ENCODE measurements around the gene EIF2S2.
A peak's percentile ranks its signal among the peaks of the same experiment; 100 is the strongest.

The EIF2S2 gene

DNA sequence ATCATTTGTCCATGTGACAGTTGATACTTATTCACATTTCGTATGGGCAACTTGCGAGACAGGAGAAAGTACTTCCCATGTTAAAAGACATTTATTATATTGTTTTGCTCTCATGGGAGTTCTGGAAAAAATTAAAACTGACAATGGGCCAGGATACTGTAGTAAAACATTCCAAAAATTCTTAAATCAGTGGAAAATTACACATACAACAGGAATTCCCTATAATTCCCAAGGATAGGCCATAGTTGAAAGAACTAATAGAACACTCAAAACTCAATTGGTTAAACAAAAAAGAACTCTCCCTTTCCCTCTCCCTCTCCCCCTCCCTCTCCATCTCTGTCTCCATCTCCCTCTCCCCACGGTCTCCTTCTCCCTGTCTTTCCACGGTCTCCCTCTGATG is 19.4 kb upstream of the EIF2S2 start:
- Mint-ChIP-seq H3K4me1 (ENCODE audit: low read depth) (peaks cover 4% of the 10 kb centered on the region), H3K27ac (no peak overlapping the region), H3K36me3 (ENCODE audit: low read depth) (no peaks in the 10 kb centered on the region), H3K27me3 (ENCODE audit: low read depth) (peaks cover 33% of the 10 kb centered on the region), H3K9me3 (no peaks in the 10 kb centered on the region), H3K4me3 (no peak overlapping the region)

- Mint-ChIP-seq H3K9me3 (no peaks in the 10 kb centered on the region), H3K4me1 (ENCODE audit: low read depth) (peaks cover 7% of the 10 kb centered on the region), H3K27me3 (ENCODE audit: low read depth) (peaks cover 27% of the 10 kb centered on the region), H3K4me3 (peak overlapping the region; percentile 11), H3K36me3 (ENCODE audit: low read depth) (no peaks in the 10 kb centered on the region), H3K27ac (no peak overlapping the region)
Observed at GRCh38 chr20:34129518-34130162, 17.6 kb upstream of the EIF2S2 start.

DNA sequence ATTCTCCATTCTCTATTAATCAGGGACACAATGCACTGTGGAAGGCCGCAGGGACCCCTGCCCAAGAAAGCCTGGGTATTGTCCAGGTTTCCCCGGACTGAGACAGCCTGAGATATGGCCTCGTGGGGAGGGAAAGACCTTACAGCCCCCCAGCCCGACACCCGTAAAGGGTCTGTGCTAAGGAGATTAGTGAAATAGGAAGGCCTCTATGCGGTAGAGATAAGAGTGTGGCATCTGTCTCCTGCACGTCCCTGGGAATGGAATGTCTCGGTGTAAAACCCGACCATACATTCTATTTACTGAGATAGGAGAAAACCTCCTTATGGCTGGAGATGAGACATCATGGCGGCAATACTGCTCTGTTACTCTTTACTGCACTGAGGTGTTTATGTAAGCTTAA is 15.7 kb upstream of the EIF2S2 start:
- Mint-ChIP-seq H3K4me1 (ENCODE audit: low read depth) (peaks cover 12% of the 10 kb centered on the region), H3K27ac (no peak overlapping the region), H3K9me3 (no peaks in the 10 kb centered on the region), H3K4me3 (no peak overlapping the region), H3K27me3 (ENCODE audit: low read depth) (peaks cover 27% of the 10 kb centered on the region), H3K36me3 (ENCODE audit: low read depth) (no peaks in the 10 kb centered on the region)

DNA sequence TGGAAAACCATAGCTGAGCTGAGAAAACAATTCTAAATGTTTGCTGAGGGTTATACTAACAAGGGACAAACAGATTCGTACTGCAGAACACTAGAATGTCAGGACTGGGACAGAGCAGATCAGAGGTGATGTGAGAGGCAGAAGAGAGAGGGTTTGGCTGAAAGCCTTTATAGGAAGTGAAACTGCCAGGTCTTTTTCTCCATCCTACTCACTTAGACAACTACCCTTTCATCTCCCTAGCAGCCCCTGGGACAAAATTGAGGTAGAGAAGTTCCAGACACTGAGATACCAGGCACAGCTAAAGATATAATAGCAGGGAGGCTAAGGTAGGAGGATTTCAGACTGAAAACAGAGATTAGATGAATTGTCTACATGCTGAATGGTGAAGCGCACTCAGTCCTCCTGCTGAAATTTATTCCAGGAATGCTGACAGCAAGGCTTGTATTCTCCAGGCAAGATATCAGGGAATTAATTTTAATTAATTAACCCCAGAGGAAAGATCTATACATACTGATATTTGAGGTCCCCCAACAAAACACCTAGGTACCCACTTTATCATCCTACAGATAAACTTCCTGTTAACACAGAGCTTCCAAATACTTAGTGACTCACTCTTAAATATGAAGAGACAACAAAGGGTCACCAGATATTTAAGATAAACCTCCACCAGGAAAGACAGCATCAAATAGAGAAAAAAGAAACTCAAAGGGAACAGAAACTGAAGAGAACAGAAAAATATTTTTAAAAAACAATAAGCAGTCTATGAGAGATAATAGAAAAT is 12.6 kb upstream of the EIF2S2 start:
- no peak overlapping the region for H3K27ac Mint-ChIP-seq
- peaks cover 23% of the 10 kb centered on the region for H3K27me3 Mint-ChIP-seq (ENCODE audit: low read depth)
- peaks cover 15% of the 10 kb centered on the region for H3K4me1 Mint-ChIP-seq (ENCODE audit: low read depth)
- H3K36me3 Mint-ChIP-seq (ENCODE audit: low read depth), result no peaks in the 10 kb centered on the region
- no peak overlapping the region for H3K4me3 Mint-ChIP-seq
- no peaks in the 10 kb centered on the region for H3K9me3 Mint-ChIP-seq

- Mint-ChIP-seq H3K4me1 (ENCODE audit: low read depth) (peaks cover 11% of the 10 kb centered on the region), H3K9me3 (no peaks in the 10 kb centered on the region), H3K4me3 (no peak overlapping the region), H3K36me3 (ENCODE audit: low read depth) (no peaks in the 10 kb centered on the region), H3K27me3 (ENCODE audit: low read depth) (peaks cover 27% of the 10 kb centered on the region), H3K27ac (no peak overlapping the region)
Observed at GRCh38 chr20:34123309-34123708, 11.3 kb upstream of the EIF2S2 start.

DNA sequence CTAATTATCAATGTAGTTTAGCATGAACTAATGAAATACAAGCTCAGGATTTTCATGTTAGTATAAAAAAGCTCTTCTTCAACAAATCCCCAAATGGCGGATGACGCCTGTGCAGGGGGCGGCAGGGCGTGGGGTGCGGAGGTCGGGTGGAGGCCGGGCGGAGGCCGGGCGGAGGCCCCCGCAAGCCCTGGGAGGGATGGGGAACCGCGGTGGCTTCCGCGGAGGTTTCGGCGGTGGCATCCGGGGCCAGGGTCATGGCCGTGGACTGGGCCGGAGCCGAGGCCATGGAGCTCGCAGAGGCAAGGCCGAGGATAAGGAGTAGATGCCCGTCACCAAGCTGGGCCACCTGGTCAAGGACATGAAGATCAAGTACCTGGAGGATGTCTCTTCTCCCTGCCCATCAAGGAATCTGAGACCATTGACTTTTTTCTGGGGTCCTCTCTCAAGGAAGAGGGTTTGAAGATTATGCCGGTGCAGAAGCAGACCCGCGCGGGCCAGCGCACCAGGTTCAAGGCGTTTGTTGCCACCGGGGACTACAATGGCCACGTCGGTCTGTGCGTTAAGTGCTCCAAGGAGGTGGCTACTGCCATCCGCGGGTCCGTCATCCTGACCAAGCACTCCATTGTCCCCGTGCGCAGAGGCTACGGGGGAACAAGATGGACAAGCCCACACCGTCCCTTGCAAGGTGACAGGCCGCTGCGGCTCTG is 10.4 kb upstream of the EIF2S2 start:
- Mint-ChIP-seq H3K27ac (no peak overlapping the region), H3K36me3 (ENCODE audit: low read depth) (no peaks in the 10 kb centered on the region), H3K27me3 (ENCODE audit: low read depth) (peaks cover 24% of the 10 kb centered on the region), H3K9me3 (no peaks in the 10 kb centered on the region), H3K4me1 (ENCODE audit: low read depth) (peaks cover 11% of the 10 kb centered on the region), H3K4me3 (no peak overlapping the region)

DNA sequence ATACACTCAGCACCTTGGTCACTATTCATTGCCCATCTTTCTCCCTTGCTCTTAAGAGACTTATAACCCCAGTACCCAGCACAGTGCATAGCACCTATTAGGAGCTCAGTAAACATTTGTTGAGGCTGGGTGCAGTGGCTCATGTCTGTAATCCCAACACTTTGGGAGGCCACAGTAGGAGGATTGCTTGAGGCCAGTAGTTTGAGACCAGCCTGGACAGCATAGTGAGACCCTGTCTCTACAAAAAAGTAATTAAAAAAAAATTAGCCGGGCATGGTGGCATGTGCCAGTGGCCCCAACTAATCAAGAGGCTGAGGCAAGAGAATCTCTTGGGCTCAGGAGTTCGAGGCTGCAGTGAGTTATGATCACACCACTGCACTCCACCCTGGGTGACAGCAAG is 8.2 kb upstream of the EIF2S2 start:
- Mint-ChIP-seq H3K27me3 (ENCODE audit: low read depth) (peaks cover 17% of the 10 kb centered on the region), H3K4me1 (ENCODE audit: low read depth) (peaks cover 11% of the 10 kb centered on the region), H3K36me3 (ENCODE audit: low read depth) (no peaks in the 10 kb centered on the region), H3K4me3 (no peak overlapping the region), H3K9me3 (no peaks in the 10 kb centered on the region), H3K27ac (no peak overlapping the region)

DNA sequence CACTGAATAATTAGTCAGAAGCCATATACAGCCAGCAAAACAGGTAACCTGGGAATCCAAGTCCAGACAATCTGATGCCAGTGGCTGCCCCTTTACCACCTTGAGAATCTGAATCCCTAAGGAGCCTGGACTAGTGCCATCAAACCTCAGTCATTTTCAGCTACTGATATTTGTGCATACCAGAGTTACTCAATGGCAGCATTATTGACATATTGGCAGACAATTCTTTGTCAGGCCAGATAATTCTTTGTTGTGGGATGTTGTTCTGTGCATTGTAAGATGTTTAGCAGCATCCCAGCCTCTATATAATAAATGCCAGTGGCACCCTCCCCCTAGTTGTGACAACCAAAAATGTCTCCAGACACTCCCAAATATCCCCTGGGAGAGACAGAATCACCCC is 3.2 kb upstream of the EIF2S2 start:
- peaks cover 16% of the 10 kb centered on the region for H3K27me3 Mint-ChIP-seq (ENCODE audit: low read depth)
- no peak overlapping the region for H3K27ac Mint-ChIP-seq
- peaks cover 10% of the 10 kb centered on the region for H3K36me3 Mint-ChIP-seq (ENCODE audit: low read depth)
- H3K9me3 Mint-ChIP-seq, result no peaks in the 10 kb centered on the region
- no peak overlapping the region for H3K4me3 Mint-ChIP-seq
- H3K4me1 Mint-ChIP-seq (ENCODE audit: low read depth), result peaks cover 13% of the 10 kb centered on the region

DNA sequence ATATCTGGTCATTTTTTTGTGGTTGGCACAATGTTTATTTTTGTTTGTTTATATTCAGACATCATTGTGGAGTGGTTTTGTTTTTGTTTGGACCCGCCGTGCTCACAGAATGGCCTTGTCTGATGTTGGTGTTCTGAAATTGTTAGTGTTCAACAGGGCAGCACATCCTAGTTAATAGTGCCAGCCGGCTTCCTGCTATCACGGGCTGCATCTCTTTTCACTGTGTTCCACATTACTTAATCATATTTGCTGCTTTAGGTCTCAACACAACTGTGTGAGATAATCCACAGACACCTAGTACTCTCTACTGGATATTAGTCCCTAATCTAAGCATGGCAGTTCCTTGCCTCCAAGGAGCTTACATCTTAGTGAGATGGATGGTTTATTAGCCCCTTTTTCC is 2.8 kb upstream of the EIF2S2 start:
- peaks cover 12% of the 10 kb centered on the region for H3K36me3 Mint-ChIP-seq (ENCODE audit: low read depth)
- no peak overlapping the region for H3K4me3 Mint-ChIP-seq
- no peak overlapping the region for H3K27ac Mint-ChIP-seq
- peaks cover 14% of the 10 kb centered on the region for H3K4me1 Mint-ChIP-seq (ENCODE audit: low read depth)
- no peaks in the 10 kb centered on the region for H3K9me3 Mint-ChIP-seq
- peaks cover 16% of the 10 kb centered on the region for H3K27me3 Mint-ChIP-seq (ENCODE audit: low read depth)

DNA sequence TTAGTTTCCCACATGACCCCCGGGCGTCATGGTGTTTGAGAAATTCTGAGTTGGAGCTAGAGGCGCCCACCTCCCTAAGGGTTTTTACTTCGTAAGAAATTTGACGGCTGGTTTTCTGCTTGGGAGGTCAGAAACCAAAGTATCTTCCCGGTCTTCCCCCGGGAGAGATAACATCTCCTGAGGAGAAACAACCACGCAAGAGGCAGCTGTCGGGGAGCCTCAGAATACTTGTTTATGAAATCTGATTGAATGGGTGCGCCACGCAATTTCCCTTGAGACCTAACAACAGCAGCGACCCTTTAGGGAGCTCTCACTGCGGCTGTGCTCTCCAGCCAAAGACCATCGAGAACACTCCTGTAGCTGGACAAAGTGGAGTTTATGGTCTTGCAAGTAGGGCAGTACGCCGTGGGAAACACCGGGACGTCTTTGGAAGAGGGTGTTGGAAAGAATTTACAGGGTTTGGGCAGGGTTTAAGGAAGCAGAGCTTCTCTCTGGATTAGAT is 608 bp upstream of the EIF2S2 start:
- peak overlapping the region; percentile 98 for H3K27ac Mint-ChIP-seq
- no peaks in the 10 kb centered on the region for H3K9me3 Mint-ChIP-seq
- peaks cover 7% of the 10 kb centered on the region for H3K27me3 Mint-ChIP-seq (ENCODE audit: low read depth)
- H3K4me3 Mint-ChIP-seq, result peak overlapping the region; percentile 96
- peaks cover 30% of the 10 kb centered on the region for H3K4me1 Mint-ChIP-seq (ENCODE audit: low read depth)
- H3K36me3 Mint-ChIP-seq (ENCODE audit: low read depth), result peaks cover 24% of the 10 kb centered on the region

- H3K4me1 Mint-ChIP-seq (ENCODE audit: low read depth), result peaks cover 40% of the 10 kb centered on the region
- peaks cover 29% of the 10 kb centered on the region for H3K36me3 Mint-ChIP-seq (ENCODE audit: low read depth)
- no peaks in the 10 kb centered on the region for H3K9me3 Mint-ChIP-seq
- peak overlapping the region; percentile 87 for H3K27ac Mint-ChIP-seq
- peaks cover 3% of the 10 kb centered on the region for H3K27me3 Mint-ChIP-seq (ENCODE audit: low read depth)
- peak overlapping the region; percentile 96 for H3K4me3 Mint-ChIP-seq
Observed at GRCh38 chr20:34110745-34111641, 1.1 kb downstream of the EIF2S2 start.

DNA sequence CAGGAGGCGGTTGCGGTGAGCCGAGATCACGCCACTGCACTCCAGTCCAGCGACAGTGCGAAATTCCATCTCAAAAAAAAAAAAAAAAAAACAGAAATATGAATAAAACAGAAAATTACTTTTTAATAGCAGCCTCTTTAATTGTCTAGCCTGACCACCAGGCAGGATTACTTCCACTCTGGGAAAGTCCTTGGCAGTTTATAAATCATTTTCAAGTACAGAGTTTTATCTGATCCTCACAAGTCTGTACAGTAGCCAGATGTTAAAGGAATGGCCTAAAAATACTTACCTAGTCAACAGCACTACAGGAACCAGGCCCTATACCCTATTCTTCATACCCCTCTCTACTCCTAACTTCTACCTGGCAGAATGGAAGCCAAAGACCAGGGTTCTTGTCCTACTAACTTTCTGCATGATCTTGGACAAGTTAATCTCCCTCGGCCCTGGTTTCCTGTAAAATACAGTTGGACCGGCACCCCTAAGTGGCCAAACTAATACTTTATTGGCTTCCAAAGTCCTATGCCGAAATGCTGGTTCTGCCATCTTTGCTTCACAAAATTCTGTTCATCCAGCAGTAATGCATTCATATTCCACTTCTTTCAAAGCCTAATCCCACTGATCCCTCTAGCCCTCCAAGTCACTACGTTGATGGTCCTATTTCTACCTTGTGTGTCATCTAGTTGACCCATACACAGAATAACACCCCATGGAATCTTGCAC is 1.9 kb downstream of the EIF2S2 start:
- Mint-ChIP-seq H3K27me3 (ENCODE audit: low read depth) (peaks cover 3% of the 10 kb centered on the region), H3K4me1 (ENCODE audit: low read depth) (peaks cover 47% of the 10 kb centered on the region), H3K36me3 (ENCODE audit: low read depth) (peaks cover 34% of the 10 kb centered on the region), H3K9me3 (no peaks in the 10 kb centered on the region), H3K4me3 (peak overlapping the region; percentile 96), H3K27ac (peak overlapping the region; percentile 87)

DNA sequence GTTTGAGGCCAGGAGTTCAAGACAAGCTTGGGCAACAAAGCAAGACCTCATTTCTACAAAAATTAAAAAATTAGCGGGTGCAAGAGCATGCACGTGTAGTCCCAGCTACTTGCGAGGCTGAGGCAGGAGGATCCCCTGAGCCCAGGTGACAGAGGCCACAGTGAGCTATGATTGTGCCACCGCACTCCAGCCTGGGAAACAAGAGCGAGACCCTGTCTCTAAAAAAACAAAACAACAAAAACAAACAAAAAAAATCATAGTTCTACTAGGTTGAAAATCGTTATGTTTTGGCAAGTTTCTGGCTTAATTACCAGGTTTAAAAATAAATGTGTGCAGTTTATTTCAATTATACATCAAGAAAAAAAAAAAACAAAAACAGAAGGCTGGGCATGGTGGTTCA is 2.6 kb downstream of the EIF2S2 start:
- Mint-ChIP-seq H3K27me3 (ENCODE audit: low read depth) (peaks cover 3% of the 10 kb centered on the region), H3K9me3 (no peaks in the 10 kb centered on the region), H3K36me3 (ENCODE audit: low read depth) (peaks cover 41% of the 10 kb centered on the region), H3K4me3 (peak overlapping the region; percentile 35), H3K27ac (peak overlapping the region; percentile 46), H3K4me1 (ENCODE audit: low read depth) (peaks cover 54% of the 10 kb centered on the region)
